Head of caudate nucleus (tissue), 42 donors: ENCODE results near the gene TMSB10.

Experiments used
- DNase-seq, 42 donors: peaks; one replicate each; pipeline versions ENCODE4 v3.0.0 to v3.0.0-alpha.2; 2020 to 2021; ENCODE audit warnings: mixed read lengths in 7 of 42
- intact Hi-C: fragments of 100-400 bp; cut with DNase I; formaldehyde crosslinking; loops from one replicate; pipeline ENCODE4 v1.15.0; 2022

TMSB10 gene

GRCh38 chr2:84878896-84879583, 26.4 kb upstream of the TMSB10 start:
- intact Hi-C loops: no loop called here
- DNase-seq: peak in 1 of 42 donors; percentile 41

GRCh38 chr2:84879584-84880394, 25.7 kb upstream of the TMSB10 start:
- DNase-seq: peak in 1 of 42 donors; percentile 38
- intact Hi-C loops: loop anchor here (10.0 kb wide), 1 partner anchor 385 kb away; no protein-coding TSS in a partner anchor

DNA sequence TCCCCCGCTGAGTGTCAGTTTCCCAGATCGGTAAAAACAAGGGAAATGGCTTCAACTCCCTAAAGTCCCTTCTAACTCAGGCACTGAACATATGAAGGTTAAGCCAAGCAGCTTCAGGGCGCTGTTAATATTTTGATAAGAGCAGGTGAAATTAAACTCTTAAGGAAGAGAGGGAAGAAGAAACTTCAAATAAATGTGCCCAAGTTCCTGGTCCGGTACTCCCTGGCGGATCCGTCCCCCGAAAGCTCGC, 25.1 kb upstream of the TMSB10 start:
- intact Hi-C loops: loop anchor here (10.0 kb wide), 1 partner anchor 386 kb away; no protein-coding TSS in a partner anchor

GRCh38 chr2:84880645-84881521, 24.6 kb upstream of the TMSB10 start, which contains the start of gene TRABD2A:
Gene TRABD2A, minus strand, starts transcription at chr2:84881084. Its CDS starts 45 bp downstream, at chr2:84881039.
- DNase-seq: peak in 6 of 42 donors; percentile 4 to 43 (median 14)
- intact Hi-C loops: loop anchor here (10.0 kb wide), 1 partner anchor 386 kb away; no protein-coding TSS in a partner anchor

More for the DNA sequence above, 25.1 kb upstream of the TMSB10 start:
- no peak for DNase-seq

- DNase-seq: peak; percentile 65 to 90 (median 80)
- intact Hi-C loops: loop anchor here (10.0 kb wide), 1 partner anchor 387 kb away; no protein-coding TSS in a partner anchor
Observed at GRCh38 chr2:84881581-84882413, 23.7 kb upstream of the TMSB10 start.

DNA sequence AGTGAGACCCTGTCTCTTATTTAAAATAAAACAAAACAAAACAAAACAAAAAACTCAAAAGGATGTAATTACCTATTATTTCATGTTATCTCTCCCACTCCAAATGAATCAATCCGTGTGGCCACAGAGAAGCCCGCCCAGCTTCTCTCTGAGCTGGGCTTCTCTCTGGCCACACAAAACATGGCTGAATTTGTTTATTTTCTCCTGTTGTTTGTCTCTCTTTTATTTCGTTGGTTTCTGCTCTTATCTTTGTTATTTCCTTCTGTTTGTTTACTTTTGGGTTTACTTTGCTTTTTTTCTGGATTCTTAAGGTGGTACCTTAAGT, 23.1 kb upstream of the TMSB10 start:
- intact Hi-C loops: loop anchor here (10.0 kb wide), 1 partner anchor 388 kb away; no protein-coding TSS in a partner anchor
- no peak for DNase-seq

GRCh38 chr2:84882775-84883550, 22.5 kb upstream of the TMSB10 start:
- intact Hi-C loops: loop anchor here (10.0 kb wide), 1 partner anchor 388 kb away; no protein-coding TSS in a partner anchor
- peak in 1 of 42 donors; percentile 12 for DNase-seq

GRCh38 chr2:84884449-84884848, 21.0 kb upstream of the TMSB10 start:
- no peak for DNase-seq
- intact Hi-C loops: loop anchor here (10.0 kb wide), 1 partner anchor 390 kb away; no protein-coding TSS in a partner anchor

- intact Hi-C loops: loop anchor here (10.0 kb wide), 1 partner anchor 390 kb away; no protein-coding TSS in a partner anchor
- DNase-seq: peak in 1 of 42 donors; percentile 24
Observed at GRCh38 chr2:84885111-84885510, 20.3 kb upstream of the TMSB10 start.

DNA sequence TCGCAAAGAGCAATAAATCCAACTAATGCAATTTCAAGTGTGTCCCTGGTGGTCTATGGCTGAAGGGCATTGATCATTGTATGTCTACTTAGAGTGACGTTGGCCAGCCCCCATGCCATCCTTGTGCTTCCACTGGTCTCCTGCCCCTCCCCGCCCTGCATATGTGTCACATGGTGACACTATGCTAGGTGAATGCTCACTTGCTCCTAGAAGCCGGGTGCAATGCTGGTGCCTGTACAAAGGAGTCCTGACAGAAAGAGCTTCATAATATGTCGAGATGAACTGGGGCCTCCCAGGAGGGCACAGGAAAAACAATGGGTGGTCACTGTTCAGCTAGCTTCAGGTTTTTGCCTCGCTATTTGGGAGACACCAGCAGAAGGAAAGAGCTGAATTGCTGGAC, 18.7 kb upstream of the TMSB10 start:
- peak in 1 of 42 donors; percentile 15 for DNase-seq
- intact Hi-C loops: loop anchor here (10.0 kb wide), 1 partner anchor 392 kb away; no protein-coding TSS in a partner anchor

GRCh38 chr2:84888401-84889276, 16.8 kb upstream of the TMSB10 start:
- peak in 7 of 42 donors; percentile 18 to 54 (median 34) for DNase-seq
- intact Hi-C loops: loop anchor here (10.0 kb wide), 1 partner anchor 394 kb away; no protein-coding TSS in a partner anchor

DNA sequence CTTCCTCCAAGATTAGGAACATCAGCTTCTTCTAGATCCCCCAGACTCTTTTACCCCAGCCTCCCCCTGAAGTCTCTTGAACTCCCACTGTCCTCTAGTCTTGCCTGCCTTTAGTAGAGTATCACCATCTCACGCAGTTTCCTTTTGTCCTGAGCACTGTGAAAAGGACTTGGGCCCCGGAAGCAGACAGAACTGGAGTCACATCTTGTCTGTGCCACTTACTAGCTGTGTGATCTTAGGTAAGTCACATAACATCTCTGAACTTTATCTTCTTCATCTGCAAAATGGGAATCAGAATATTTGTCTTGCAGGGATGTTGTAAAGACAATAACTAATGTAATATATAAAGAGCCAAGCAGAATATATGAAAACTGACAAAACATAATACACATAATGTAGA, 16.1 kb upstream of the TMSB10 start:
- no peak for DNase-seq
- intact Hi-C loops: loop anchor here (10.0 kb wide), 1 partner anchor 395 kb away; no protein-coding TSS in a partner anchor

DNA sequence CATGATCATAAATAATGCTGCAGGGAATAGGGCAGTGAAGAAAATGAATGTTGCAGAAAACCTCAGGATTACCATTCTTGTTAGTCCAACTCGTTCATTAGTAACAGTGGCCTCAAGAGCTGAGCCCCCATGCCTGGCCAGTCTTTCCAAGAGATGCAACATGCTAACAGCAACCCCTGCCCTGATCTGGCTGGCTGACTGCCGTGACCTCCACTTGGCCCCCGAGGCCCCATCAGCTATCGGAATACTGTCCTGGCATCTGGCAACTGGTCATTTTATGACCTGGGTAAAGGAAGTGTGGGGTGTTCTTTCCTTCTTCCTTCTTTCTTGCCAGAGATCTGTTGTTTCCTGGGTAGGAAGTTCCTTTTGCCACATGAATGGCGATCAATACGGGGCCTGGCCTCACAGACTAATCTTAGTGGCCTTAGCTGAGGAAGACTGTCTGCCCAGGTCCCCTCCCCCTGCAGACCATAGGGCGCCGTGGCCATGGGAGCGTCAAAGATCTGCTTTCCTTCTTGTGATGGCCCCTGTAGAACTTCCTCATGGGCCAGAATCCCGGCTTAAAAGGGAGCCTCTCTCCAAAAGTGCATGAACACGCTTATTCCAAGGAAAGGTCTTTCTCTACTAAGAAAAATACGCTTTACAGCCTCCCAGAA, 14.0 kb upstream of the TMSB10 start:
- peak in 2 of 42 donors; percentile 17 to 33 for DNase-seq
- intact Hi-C loops: no loop called here

- intact Hi-C loops: no loop called here
- no peak for DNase-seq
Observed at GRCh38 chr2:84894131-84894586, 11.3 kb upstream of the TMSB10 start.

DNA sequence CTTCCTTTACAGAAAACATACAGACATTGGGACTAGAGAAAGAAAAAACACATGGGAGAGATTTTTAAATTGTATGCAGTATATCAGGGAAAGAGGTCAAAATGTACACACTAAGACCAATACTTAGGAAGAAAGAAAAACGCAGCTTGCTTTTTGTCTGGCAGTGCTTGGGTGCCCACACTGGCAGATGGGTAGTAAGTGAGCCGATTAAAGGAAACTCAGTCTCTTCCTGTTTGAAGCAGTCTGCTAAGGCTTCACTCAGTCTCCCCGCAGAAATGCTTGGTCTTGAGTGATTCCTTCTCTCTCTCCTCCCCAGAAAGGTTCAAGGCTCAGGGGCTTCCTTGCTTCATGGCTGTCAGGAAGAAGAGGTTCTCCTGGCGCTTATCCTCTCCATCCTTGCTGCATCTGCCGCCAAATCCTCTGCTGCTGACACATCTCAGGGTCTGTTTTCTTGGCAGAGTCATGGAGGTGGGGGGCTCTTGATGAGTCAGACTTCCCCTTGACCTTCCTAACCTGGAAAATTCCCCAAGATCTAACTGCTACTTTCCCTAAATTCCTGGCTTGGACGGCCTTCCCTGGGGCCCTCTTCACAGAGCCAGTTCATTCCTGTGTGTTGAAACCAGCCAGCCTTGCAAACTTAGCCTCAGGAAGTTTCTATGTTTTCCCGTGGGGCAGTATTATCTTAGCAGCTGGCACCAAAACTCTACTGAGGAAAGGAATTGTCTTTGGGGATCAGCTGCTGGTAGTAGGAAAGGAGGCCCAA, 10.5 kb upstream of the TMSB10 start:
- intact Hi-C loops: no loop called here
- no peak for DNase-seq
